IPS-15b (cell line): ENCODE measurements around the gene MFAP1.

Source experiments
- H3K27me3 ChIP-seq: one replicate; pipeline ENCODE4 v1.6.1; 2013; ENCODE audit warnings: low read length; ENCODE audit not compliant: control insufficient read depth, insufficient read depth
- H3K36me3 ChIP-seq: one replicate; pipeline ENCODE4 v1.6.1; 2013; ENCODE audit warnings: low read length; ENCODE audit not compliant: control insufficient read depth, insufficient read depth
- H3K4me1 ChIP-seq: one replicate; pipeline ENCODE4 v1.6.1; 2013; ENCODE audit warnings: mild to moderate bottlenecking, low read length; ENCODE audit not compliant: control insufficient read depth, insufficient read depth
- H3K4me3 ChIP-seq: one replicate; pipeline ENCODE4 v1.5.1; 2013; ENCODE audit warnings: low read depth, low read length
- H3K9ac ChIP-seq: one replicate; pipeline ENCODE4 v1.6.1; 2013; ENCODE audit warnings: low read depth, mild to moderate bottlenecking, low read length
- H3K9me3 ChIP-seq: one replicate; pipeline ENCODE4 v1.6.1; 2013; ENCODE audit warnings: mild to moderate bottlenecking, low read length; ENCODE audit not compliant: control insufficient read depth, insufficient read depth

Gene MFAP1

DNA sequence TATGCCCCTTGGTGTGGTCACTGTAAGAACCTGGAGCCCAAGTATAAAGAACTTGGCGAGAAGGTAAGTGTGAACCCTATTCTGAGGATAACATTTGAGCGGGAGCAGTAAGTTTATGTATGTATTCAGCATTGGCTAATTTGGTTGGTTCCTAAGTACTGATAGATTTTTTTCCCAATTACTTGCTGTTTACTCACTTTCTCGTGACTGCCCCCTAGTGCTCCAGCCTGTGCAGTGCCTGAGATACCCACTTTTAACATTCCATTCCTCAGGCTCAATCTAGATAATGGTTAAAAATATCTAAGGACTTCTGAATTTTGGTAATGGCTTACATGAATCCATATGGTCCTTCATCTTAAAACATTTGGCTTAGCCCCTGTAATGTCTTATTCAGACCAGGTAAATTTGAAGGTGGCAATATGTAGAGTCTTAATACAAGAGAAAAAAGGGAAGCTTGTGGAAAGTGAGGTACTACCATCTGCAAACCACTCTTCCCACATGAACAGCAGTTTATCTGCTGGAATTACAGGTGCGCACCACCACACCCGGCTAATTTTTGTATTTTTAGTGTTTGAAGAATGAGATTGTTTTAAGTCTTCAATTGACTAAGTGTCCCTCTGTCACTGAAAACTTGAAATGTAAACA, 54.8 kb downstream of the MFAP1 start:
- no peak overlapping the region for H3K4me3 ChIP-seq
- H3K9ac ChIP-seq: no peak overlapping the region
- no peaks in the 10 kb centered on the region for H3K4me1 ChIP-seq
- H3K36me3 ChIP-seq: peaks cover 35% of the 10 kb centered on the region
- no peaks in the 10 kb centered on the region for H3K9me3 ChIP-seq
- H3K27me3 ChIP-seq: no peaks in the 10 kb centered on the region

DNA sequence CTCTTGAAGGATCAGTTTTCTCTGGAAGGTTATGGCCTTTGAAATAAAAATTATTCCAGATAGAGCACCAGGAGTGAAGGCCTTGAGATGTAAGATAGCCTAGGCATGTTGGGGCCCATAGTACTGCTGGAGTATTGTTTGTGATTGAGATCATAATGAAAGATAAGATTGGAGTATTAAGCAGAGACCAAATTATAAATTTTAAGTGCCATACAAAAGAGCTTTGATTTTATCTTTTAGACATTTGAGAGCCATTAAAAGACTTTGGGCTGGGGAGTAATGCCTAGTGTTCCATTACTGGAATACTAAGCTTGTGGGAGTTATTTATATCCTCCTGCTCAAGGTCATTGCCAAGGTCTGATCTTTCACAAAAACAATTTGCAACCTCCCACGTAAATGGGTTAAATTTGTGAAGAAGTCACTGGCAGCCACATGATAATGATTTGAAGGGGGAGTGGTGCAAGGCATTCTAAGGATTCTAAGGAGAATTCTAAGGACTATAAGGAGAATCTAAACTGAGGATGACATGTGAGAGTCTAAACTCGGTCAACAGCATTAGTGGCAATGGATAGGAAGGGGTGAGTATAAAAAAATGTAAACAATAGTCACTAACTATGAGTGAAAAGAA, 60.6 kb downstream of the MFAP1 start:
- Histone ChIP-seq H3K36me3 (peaks cover 38% of the 10 kb centered on the region), H3K9ac (no peak overlapping the region), H3K4me3 (no peak overlapping the region), H3K9me3 (no peaks in the 10 kb centered on the region), H3K4me1 (no peaks in the 10 kb centered on the region), H3K27me3 (no peaks in the 10 kb centered on the region)

DNA sequence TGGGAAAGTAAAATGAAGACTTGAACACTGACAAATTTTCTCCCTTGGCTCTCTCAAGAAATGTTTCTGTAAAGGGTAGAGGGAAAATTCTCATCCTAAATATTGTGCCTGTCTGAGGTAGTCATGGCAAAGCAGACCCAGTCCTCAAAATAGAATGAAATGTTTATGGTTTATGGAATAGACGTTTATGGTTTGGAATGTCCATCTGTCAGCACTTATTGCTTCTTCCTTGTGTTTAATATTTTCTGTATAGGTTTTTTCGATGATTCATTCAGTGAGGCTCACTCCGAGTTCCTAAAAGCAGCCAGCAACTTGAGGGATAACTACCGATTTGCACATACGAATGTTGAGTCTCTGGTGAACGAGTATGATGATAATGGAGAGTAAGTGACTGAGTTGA, 61.7 kb downstream of the MFAP1 start:
- Histone ChIP-seq H3K4me1 (no peaks in the 10 kb centered on the region), H3K9ac (no peak overlapping the region), H3K4me3 (no peak overlapping the region), H3K36me3 (peaks cover 41% of the 10 kb centered on the region), H3K9me3 (no peaks in the 10 kb centered on the region), H3K27me3 (no peaks in the 10 kb centered on the region)
